GM12801 (cell line): Measurements from ENCODE around the gene CDV3.

Experiments used
- CTCF ChIP-seq: IDR thresholded peaks from one replicate; pipeline ENCODE4 v1.5.1; 2011; ENCODE audit warnings: control low read depth; ENCODE audit not compliant: insufficient read length; ENCODE audit errors: extremely low read depth

Gene CDV3

GRCh38 chr3:133599280-133599679 is 25.8 kb downstream of the CDV3 start:
- TF ChIP-seq CTCF: no peak

- TF ChIP-seq CTCF: no peak
These were observed 27.1 kb downstream of the CDV3 start for GRCh38 chr3:133600572-133601081.

- TF ChIP-seq CTCF: no peak
These were observed 32.9 kb downstream of the CDV3 start for GRCh38 chr3:133606342-133606741.

GRCh38 chr3:133606902-133607301 is 33.4 kb downstream of the CDV3 start:
- TF ChIP-seq CTCF: no peak

GRCh38 chr3:133607816-133608215 is 34.3 kb downstream of the CDV3 start:
- TF ChIP-seq CTCF: no peak

GRCh38 chr3:133608388-133608787 is 34.9 kb downstream of the CDV3 start:
- no peak for TF ChIP-seq CTCF

- TF ChIP-seq CTCF: no peak
These were observed 36.5 kb downstream of the CDV3 start for GRCh38 chr3:133610031-133610430.

GRCh38 chr3:133611534-133611933 is 38.0 kb downstream of the CDV3 start:
- no peak for TF ChIP-seq CTCF
